HUDEP-2 (cell line): Measurements from ENCODE around the gene SELENOP.
"Not testable (repeated sequence)": the region's sequence is repeated elsewhere in the genome, so short reads cannot be mapped to it uniquely, and the experiment has no call there.

Source experiments
- DNase-seq, 76 experiments: peaks; one replicate each; lab custom pipeline; 2025; ENCODE audit not compliant: unreplicated experiment in 76 of 76; lab: John Stamatoyannopoulos, UW

The SELENOP gene

GRCh38 chr5:42826757-42827515, 15.2 kb upstream of the SELENOP start:
- no peak for DNase-seq

GRCh38 chr5:42825422-42826148, 13.9 kb upstream of the SELENOP start:
- no peak for DNase-seq

GRCh38 chr5:42824347-42824976, 12.8 kb upstream of the SELENOP start:
- no peak for DNase-seq

DNA sequence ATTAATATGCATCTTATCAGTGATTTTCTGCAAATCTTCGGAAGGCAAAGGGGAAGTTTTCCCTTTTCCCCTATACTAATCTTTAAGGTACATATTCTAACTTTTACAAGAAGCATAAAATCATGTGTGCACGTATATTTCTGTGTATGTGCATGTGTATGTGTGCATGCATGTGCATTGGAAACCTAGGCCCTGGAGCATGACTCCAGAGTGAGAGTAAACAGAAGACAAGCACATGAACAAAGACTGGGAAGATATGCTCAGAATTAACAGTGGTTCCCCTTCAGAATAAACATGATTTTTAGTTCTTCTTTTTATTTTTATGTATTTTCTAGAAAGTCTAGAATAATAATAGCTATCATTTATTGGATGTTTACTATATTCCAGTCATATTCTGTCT, 10.9 kb upstream of the SELENOP start:
- DNase-seq: no peak

DNA sequence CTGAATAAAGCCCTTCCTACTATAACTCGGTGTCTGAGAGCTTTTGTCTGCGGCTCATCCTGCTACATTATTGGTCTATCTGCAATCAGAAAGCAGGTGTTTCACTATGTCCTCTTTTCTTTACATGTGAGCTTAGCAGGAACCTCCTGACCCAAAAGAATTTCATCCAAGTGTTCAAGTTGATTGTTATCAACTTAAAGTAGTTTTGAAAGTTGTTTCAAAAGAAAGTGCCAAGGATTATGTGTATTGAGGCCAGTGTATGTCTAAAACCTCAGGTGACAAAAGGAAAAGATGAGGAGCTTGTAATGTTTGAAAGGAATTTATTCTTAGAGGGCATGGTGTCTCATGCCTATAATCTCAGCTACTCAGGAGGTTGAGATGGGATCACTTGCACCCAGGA, 8.1 kb upstream of the SELENOP start:
- DNase-seq: no peak

DNA sequence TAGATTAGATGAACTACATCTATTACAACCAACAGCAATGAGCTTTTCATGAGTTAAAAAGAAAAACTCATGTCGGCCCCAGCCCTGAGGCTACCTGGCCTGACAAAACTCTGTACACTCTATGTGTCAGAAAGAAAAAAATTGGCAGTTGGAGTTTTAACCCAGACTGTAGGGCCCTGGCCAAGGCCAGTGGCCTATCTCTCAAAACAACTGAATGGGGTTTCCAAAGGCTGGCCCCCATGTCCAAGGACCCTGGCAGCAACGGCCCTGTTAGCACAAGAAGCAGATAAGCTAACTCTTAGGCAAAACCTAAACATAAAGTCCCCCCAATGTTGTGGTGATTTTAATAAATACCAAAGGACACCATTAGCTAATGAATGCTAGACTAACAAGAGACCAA, 4.9 kb upstream of the SELENOP start:
- not testable (repeated sequence) for DNase-seq

DNA sequence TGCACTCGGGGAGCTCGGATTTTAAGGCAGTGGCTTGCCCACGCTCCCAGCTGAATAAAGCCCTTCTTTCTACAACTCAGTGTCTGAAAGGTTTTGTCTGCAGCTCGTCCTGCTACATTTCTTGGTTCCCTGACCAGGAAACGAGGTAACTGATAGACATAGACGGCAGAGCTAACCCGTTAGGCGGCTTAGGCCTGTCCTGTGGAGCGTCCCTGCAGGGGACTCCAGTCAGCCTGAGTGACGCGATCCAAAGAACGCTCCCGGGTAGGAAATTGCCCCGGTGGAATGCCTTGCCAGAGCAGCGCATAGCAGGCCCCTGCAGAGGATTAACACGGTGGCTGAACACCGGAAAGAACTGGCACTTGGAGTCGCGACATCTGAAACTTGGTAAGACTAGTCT, 1.8 kb upstream of the SELENOP start:
- DNase-seq: no peak

GRCh38 chr5:42812620-42813019, 928 bp upstream of the SELENOP start:
- no peak for DNase-seq

GRCh38 chr5:42810834-42811590, 680 bp downstream of the SELENOP start:
- DNase-seq: no peak

DNA sequence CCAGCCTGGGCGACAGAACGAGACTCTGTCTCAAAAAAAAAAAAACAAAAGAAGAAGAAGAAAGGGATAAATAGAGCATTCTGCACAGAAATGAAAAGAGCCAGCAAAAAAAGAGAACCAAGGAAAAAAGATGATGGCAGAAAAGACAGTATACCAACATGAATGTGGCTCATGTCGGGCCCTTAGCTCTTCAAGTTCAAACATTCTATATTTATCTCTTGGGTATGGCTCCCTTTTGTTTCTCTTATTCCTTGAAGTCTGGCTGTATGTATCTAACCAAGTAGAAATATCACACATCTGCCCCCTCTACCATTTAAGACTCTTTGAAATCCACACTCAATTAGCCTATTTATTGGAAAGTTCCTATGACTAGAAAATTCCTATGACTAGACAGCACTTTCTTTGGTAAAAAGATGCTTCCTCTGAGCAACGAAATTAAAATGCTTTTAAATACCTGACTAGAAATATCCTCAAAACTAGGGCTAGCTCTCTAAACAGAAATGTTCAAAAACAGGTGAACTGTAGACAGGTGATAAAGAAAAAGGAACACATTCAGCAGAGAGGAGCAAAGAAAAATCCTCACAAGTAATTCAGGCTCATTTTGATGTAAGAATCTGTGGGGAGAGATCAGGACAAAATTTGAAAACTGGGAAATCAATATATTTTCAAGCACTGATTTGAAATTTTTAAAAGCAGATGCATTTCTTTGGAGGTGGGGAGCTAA, 2.6 kb downstream of the SELENOP start:
- DNase-seq: no peak

DNA sequence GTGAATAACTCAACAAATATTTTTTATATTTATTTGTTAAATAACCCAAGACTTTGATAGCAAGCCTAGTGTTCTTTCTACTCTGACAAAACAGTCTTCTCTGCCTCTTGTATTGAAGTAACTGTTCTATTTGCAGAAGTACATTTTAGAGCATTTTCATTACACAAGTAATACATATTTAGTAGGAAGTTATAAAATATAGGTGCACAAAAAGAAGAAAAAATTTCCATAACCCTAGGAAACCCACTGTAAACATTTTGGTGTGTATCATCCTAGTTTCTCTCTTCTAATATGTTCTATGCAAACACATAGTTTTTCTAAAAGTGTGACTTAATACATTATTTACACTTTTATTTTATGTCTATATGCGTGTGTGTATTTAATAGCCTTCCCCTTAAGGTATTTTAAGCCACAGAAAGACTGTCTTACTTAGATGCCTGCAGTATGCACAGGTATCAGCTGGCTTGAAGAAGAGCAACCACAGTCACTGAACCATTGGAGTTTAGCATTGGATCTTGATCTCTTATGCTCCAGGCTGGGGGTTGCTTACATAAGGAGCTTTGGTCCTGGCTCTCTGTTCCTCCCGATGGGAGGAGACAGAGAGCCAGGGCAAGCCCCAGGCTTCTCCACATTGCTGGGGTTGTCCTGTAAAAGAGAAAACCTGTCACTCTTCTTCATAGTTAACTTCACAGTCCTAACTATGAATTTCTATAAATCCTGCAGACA, 3.8 kb downstream of the SELENOP start:
- DNase-seq: no peak

- no peak for DNase-seq
These were observed 4.9 kb downstream of the SELENOP start for GRCh38 chr5:42806701-42807262.

DNA sequence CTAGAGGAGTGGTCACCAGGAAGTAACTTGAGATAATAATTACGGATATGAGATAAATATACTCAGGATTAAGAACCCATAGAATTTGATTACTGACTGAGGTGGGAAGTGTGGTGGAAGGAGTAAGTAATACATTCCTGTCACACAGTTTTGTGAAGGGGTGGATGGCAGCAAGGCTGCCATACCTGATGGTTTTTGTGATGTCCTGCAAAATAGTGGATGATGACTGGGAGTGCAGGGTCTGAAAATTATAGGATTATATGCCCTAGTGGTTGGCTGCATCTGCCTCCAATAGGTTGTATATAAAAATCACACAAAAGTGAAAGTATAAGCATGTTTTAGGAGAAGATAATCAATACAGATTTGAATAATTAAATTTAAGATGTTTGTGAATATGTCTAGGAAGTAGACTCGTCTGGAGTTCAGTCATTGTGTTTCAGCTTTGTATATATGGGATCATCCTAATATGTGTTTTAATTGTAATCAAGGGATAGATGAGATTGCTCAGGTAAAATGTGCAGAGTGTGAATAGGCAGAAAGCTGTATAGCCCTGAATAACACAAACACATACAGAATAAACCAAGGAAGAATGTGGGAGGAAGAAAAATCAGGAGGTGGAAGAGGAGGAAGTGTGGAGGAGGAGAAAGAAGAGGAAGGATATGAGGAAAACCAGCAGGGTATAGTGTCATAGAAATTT, 5.5 kb downstream of the SELENOP start:
- DNase-seq: no peak

DNA sequence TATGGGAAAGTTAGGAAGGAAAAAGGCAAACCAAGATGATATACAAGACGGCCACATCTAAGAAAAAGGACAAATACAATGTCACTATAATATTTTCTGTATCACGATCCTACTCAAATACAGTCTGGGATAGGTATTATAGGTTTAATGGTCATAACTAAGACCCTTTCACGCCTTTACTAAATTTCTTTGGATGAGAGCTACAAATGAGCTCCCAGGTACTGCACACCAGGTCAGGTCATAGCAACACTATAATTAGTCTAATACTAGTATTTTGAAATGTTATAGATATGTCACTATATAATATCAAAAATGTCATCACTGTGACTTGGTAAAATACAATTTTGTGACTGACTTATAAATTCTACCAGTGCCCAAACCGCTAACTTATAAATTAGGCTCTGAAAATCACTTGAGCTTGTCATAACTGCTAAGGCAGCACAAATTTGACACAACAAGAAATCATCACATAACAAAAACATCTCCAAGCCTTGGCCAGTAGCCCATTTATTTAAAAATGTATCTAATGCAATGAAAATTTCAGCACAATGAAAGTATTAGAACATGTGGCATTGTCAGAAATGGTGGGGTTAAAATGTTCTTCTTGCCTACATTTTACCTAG, 6.9 kb downstream of the SELENOP start:
- no peak for DNase-seq

DNA sequence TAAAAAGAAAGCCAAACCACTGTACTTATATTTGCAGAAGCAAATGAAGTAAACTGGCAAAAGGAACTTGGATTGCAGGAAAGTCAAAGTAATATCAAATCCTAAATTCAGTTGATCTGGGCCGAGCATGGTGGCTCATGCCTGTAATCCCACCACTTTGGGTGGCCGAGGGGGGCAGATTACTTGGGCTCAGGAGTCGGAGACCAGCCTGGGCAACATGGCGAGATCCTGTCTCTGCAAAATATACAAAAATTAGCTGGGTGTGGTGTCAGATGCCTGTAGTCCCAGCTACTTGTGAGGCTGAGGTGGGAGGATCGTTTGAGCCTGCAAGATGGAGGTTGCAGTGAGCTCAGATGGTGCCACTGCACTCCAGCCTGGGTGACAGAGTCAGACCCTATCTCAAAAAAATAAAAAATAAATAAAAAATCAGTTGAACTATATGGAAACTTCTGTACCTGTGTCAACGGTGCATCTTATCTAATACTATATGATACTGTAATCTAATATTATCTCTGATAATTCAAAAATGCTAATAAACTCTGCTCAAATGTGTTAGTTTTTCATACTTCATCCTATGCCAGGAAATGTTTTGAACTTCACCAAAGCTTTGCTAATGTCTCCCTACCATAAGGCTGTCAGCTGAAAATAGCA, 10.1 kb downstream of the SELENOP start:
- no peak for DNase-seq

DNA sequence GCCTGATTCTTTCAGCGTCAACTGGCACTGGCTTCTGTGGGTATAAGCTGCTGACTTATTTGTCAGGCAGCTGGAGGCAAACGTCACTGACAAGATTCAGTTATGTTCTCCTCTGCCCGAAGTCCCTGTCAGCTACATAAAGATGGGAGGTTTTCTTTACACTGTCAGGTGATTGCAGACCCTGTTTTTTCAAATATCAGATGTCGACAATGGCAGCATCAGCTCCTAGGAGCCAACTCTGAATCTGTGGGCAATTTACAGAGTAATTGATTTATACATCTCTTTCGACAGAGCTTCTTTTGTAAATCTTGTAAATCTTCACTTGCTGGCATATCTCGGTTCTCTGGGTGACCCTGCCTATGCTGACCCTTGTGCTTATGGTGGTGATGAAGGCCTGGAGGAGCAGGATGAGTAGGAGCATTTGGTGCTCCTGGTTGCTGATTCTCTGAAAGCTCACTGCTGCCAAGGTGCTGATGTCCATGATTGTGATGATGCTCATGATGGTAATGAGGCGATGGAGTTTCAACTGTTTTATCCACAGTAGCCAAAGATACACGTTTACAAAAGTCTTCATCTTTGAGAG, 10.9 kb downstream of the SELENOP start:
- no peak for DNase-seq

DNA sequence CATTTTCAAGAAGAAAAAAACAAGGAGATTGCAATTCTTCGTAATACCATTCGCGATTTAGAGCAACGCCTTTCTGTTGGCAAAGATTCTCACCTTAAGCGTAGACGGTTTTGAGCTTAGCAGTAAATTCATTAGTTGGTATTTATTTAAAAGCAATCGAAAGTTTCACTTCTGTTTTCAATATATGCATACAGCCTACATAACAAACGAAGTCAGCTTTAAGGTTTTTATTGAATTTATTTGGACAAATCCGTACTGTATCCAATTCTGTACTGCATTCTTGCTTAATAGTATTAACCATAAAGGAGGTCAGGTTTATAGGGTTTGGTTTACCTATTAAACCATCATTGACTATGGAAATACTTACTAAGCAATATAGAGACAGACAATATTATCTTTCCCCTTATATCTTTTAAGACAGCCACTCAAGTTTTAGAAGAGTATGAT, 12.0 kb downstream of the SELENOP start:
- DNase-seq: no peak

DNA sequence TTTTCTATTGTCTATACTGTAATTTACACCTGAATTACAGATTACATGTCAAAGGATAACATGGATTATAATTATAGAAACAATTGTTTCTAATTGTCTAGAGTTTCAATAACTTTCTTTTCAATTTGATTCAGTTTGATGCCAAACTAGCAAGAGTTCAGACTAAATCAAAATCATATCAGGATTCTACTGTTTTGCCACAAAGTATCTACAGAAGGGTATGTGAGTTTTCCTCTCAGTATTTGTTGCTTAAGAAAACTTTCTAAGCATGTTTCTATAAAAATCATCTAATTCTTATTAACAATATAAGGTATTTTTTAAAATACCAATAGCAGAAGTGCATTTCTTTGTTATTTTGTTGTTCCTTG, 12.5 kb downstream of the SELENOP start:
- DNase-seq: no peak
